SK-N-SH (cell line): ENCODE results near the gene COL9A3. TPM values are rescaled to one million over a fixed set of nuclear protein-coding genes. Genes with fewer than 3 reads are reported as not detected.

Experiments used
- CTCF ChIA-PET: fragments of 300-600, 350-600 bp; formaldehyde crosslinking; extraction: SDS; loops from one replicate; lab custom pipeline; 2021; lab: Yijun Ruan, JAX
- POLR2A ChIA-PET: fragments of 350-600 bp; sonication (Branson Sonifier 250); formaldehyde crosslinking; extraction: SDS; loops from one replicate; lab custom pipeline; 2020; ENCODE audit warnings: antibody characterized with exemption, inconsistent platforms; lab: Yijun Ruan, JAX
- DNase-seq: peaks from one replicate; pipeline ENCODE4 v3.0.0; 2012
- H2AFZ ChIP-seq: fragments of 200-600 bp; sonication (generic); 2 replicates; pipeline ENCODE4 v1.8.1; 2016; ENCODE audit warnings: antibody characterized with exemption, mild to moderate bottlenecking, low read depth
- H3F3A ChIP-seq: fragments of 200-600 bp; sonication (generic); replicated peaks from 2 replicates; pipeline ENCODE3; 2016; ENCODE audit warnings: antibody characterized with exemption, mild to moderate bottlenecking; ENCODE audit not compliant: insufficient read depth
- H3K27ac ChIP-seq, 2 experiments: fragments of 200-500 bp in 1 of 2; fragments of 200-600 bp in 1 of 2; sonication (Bioruptor generic) in 1 of 2; sonication (generic), shearing (Covaris generic) in 1 of 2; 2 replicates each; pipeline versions ENCODE4 v1.5.1 to v1.6.1; 2014 to 2016; ENCODE audit warnings: low read depth in 2 of 2, inconsistent platforms in 1 of 2, low read length in 1 of 2, mild to moderate bottlenecking in 1 of 2, mixed read lengths in 1 of 2
- H3K27me3 ChIP-seq: fragments of 200-600 bp; sonication (generic), shearing (Covaris generic); 2 replicates; pipeline ENCODE4 v1.6.1; 2016; ENCODE audit warnings: mixed run types; ENCODE audit not compliant: insufficient read depth
- H3K36me3 ChIP-seq, 2 experiments: fragments of 200-500 bp in 1 of 2; fragments of 200-600 bp in 1 of 2; sonication (Bioruptor generic) in 1 of 2; sonication (generic) in 1 of 2; replicated peaks in 1 of 2; 2 replicates each; pipeline versions ENCODE3 to v1.5.1; 2014 to 2016; ENCODE audit warnings: low read length in 1 of 2, mild to moderate bottlenecking in 1 of 2; ENCODE audit not compliant: insufficient read depth in 2 of 2, control insufficient read depth in 1 of 2
- H3K4me1 ChIP-seq, 2 experiments: fragments of 200-500 bp in 1 of 2; fragments of 200-600 bp in 1 of 2; sonication (Bioruptor generic) in 1 of 2; sonication (generic), shearing (Covaris generic) in 1 of 2; 2 replicates each; pipeline versions ENCODE4 v1.5.1 to v1.6.1; 2014 to 2016; ENCODE audit warnings: low read depth in 1 of 2, low read length in 1 of 2, mixed run types in 1 of 2; ENCODE audit not compliant: insufficient read depth in 2 of 2, control insufficient read depth in 1 of 2
- H3K4me2 ChIP-seq: fragments of 200-600 bp; sonication (generic), shearing (Covaris generic); 2 replicates; pipeline ENCODE4 v1.6.1; 2017; ENCODE audit warnings: mixed run types
- H3K4me3 ChIP-seq, 2 experiments: fragments of 200-500 bp in 1 of 2; fragments of 200-600 bp in 1 of 2; sonication (Bioruptor generic) in 1 of 2; sonication (generic), shearing (Covaris generic) in 1 of 2; 2 replicates each; pipeline versions ENCODE4 v1.5.1 to v1.8.1; 2014 to 2016; ENCODE audit warnings: low read depth in 2 of 2, inconsistent platforms in 1 of 2, low read length in 1 of 2, mild to moderate bottlenecking in 1 of 2, mixed read lengths in 1 of 2, moderate library complexity in 1 of 2
- H3K79me2 ChIP-seq: fragments of 200-600 bp; sonication (generic); 2 replicates; pipeline ENCODE4 v1.8.1; 2017; ENCODE audit warnings: mild to moderate bottlenecking; ENCODE audit not compliant: insufficient read depth
- H3K9ac ChIP-seq: fragments of 200-600 bp; sonication (generic); 2 replicates; pipeline ENCODE4 v1.6.1; 2017; ENCODE audit warnings: mixed run types
- H3K9me2 ChIP-seq: fragments of 200-600 bp; sonication (generic); 2 replicates; pipeline ENCODE4 v1.6.1; 2017; ENCODE audit warnings: mixed run types
- H3K9me3 ChIP-seq: fragments of 200-600 bp; sonication (generic); 2 replicates; pipeline ENCODE4 v1.6.1; 2017; ENCODE audit warnings: mixed run types, mild to moderate bottlenecking, moderate library complexity
- H4K20me1 ChIP-seq: fragments of 200-600 bp; sonication (generic); 2 replicates; pipeline ENCODE4 v1.6.1; 2017; ENCODE audit warnings: mild to moderate bottlenecking, mixed run types; ENCODE audit not compliant: insufficient read depth
- EZH2phosphoT487 ChIP-seq: fragments of 200-600 bp; sonication (generic); IDR thresholded peaks from 2 replicates; pipeline ENCODE4 v1.6.1; 2017; ENCODE audit warnings: low read depth, mixed run types, mild to moderate bottlenecking, antibody characterized with exemption, moderate library complexity, borderline replicate concordance
- FOSL2 ChIP-seq: IDR thresholded peaks from 2 replicates; pipeline ENCODE4 v1.4.0; 2012; ENCODE audit warnings: low read depth, mild to moderate bottlenecking, moderate library complexity, borderline replicate concordance
- FOXJ3 ChIP-seq: sonication (generic); formaldehyde crosslinking; IDR thresholded peaks from 2 replicates; pipeline ENCODE4 v1.5.1; 2020; ENCODE audit warnings: mild to moderate bottlenecking, missing genetic modification reagents
- FOXM1 ChIP-seq: IDR thresholded peaks from 2 replicates; pipeline ENCODE4 v1.4.0; 2012; ENCODE audit warnings: low read depth, mild to moderate bottlenecking
- GABPA ChIP-seq: IDR thresholded peaks from 2 replicates; pipeline ENCODE4 v1.4.0; 2012; ENCODE audit warnings: low read depth, mild to moderate bottlenecking
- MAX ChIP-seq: IDR thresholded peaks from 2 replicates; pipeline ENCODE4 v1.4.0; 2012; ENCODE audit warnings: low read depth
- NFIC ChIP-seq: IDR thresholded peaks from 2 replicates; pipeline ENCODE4 v1.4.0; 2012; ENCODE audit warnings: borderline replicate concordance
- RAD21 ChIP-seq: IDR thresholded peaks from 2 replicates; pipeline ENCODE4 v1.6.1; 2012; ENCODE audit warnings: mild to moderate bottlenecking, low read length
- RCOR1 ChIP-seq: fragments of 150-350 bp; IDR thresholded peaks from 2 replicates; pipeline ENCODE4 v1.6.1; 2017; ENCODE audit warnings: antibody characterized with exemption, low read length
- REST ChIP-seq: IDR thresholded peaks from 2 replicates; pipeline ENCODE4 v1.6.1; 2012; ENCODE audit warnings: mild to moderate bottlenecking, low read depth, low read length, moderate library complexity
- RXRA ChIP-seq: IDR thresholded peaks from 2 replicates; pipeline ENCODE4 v1.4.0; 2012; ENCODE audit warnings: low read depth, mild to moderate bottlenecking, borderline replicate concordance
- SMC3 ChIP-seq: IDR thresholded peaks from 2 replicates; pipeline ENCODE4 v1.6.1; 2012; ENCODE audit warnings: low read depth, low read length, improper control_type of control experiment
- TAF1 ChIP-seq: IDR thresholded peaks from 2 replicates; pipeline ENCODE4 v1.6.1; 2012; ENCODE audit warnings: low read depth, mild to moderate bottlenecking, low read length, moderate library complexity, borderline replicate concordance
- TCF12 ChIP-seq: IDR thresholded peaks from 2 replicates; pipeline ENCODE4 v1.4.0; 2012
- USF2 ChIP-seq: fragments of 150-350 bp; IDR thresholded peaks from 2 replicates; pipeline ENCODE4 v1.6.1; 2017; ENCODE audit warnings: antibody characterized with exemption, low read length, low read depth, borderline replicate concordance
- YY1 ChIP-seq: IDR thresholded peaks from 2 replicates; pipeline ENCODE4 v1.4.0; 2012; ENCODE audit warnings: low read depth, mild to moderate bottlenecking
- WGBS: methylation state at CpG from one replicate; pipeline ENCODE4 v1.1.6; 2017; ENCODE audit warnings: low lambda C conversion rate; 5-methylcytosine and 5-hydroxymethylcytosine counted together
- polyA plus RNA-seq, 3 experiments: library from polyadenylated mRNA; depleted of rRNA; stranded (reverse); fragments of >200 nt; gene quantifications; 2 replicates each; pipeline ENCODE4 v1.2.3, GENCODE V29; 2012
- TF ChIP-seq, protein P1 (sequence below): IDR thresholded peaks from 2 replicates; pipeline ENCODE4 v1.4.0; 2012; ENCODE audit warnings: low read depth, borderline replicate concordance
- TF ChIP-seq, protein P2 (sequence below): fragments of 150-350 bp; IDR thresholded peaks from 2 replicates; pipeline ENCODE4 v1.6.1; 2016; ENCODE audit warnings: mild to moderate bottlenecking, low read depth, low read length
- TF ChIP-seq, protein P3 (sequence below): IDR thresholded peaks from 2 replicates; pipeline ENCODE4 v1.4.0; 2012; ENCODE audit warnings: low read depth, borderline replicate concordance
- TF ChIP-seq, protein P4 (sequence below): IDR thresholded peaks from 2 replicates; pipeline ENCODE4; 2012

Gene COL9A3
- polyA plus RNA-seq, 1 of the 3 experiments (the other 2 are of a cell fraction): 2.5 TPM

DNA sequence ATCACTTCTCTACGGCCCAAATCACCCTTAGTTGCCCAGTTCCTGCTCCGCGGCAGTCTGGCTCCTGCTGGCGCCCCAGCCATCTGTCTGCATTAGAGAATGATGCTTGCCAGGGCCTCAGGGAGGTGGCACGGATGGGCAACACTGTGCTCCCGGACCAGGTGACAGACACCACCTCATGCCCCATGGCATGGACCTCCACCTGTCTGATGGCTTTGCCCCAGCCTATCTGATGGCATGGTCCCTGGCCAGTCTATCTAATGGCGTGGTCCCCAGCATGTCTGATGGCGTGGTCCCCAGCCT, 39.4 kb upstream of the COL9A3 start (continued):
- no peak for TF ChIP-seq RXRA

- no peaks in the 10 kb centered on the region for H3K79me2 ChIP-seq
These were observed 38.8 kb upstream of the COL9A3 start for GRCh38 chr20:62778058-62778457.

More at GRCh38 chr20:62778058-62778457, 38.8 kb upstream of the COL9A3 start:
- POLR2A ChIA-PET: no interaction called here
- Histone ChIP-seq H3K27me3 (no peaks in the 10 kb centered on the region), H3K4me3 (no peak overlapping the region), H3K36me3 (no peaks in the 10 kb centered on the region), H3K27ac (no peak overlapping the region), H3K9me2 (no peaks in the 10 kb centered on the region), H3F3A (no peaks in the 10 kb centered on the region), H2AFZ (no peak overlapping the region), H3K4me2 (no peak overlapping the region), H4K20me1 (no peaks in the 10 kb centered on the region), H3K9ac (no peak overlapping the region)
- WGBS: 67% methylated on average over 2 of the region's 9 CpGs
- no peak for DNase-seq
- CTCF ChIA-PET: interaction anchor here (3.8 kb wide), 1 partner anchor 14 kb away, joined by 31 read pairs; no protein-coding TSS in a partner anchor
- TF ChIP-seq NFIC: no peak
- no peak for TF ChIP-seq FOXJ3 (CRISPR knock-in tag)
- no peak for TF ChIP-seq EZH2phosphoT487
- no peak for TF ChIP-seq GABPA
- TF ChIP-seq, protein P1, sequence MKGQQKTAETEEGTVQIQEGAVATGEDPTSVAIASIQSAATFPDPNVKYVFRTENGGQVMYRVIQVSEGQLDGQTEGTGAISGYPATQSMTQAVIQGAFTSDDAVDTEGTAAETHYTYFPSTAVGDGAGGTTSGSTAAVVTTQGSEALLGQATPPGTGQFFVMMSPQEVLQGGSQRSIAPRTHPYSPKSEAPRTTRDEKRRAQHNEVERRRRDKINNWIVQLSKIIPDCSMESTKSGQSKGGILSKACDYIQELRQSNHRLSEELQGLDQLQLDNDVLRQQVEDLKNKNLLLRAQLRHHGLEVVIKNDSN: no peak
- no peak for TF ChIP-seq TAF1
- TF ChIP-seq RAD21: no peak
- TF ChIP-seq TCF12: no peak
- no peak for TF ChIP-seq FOSL2
- no peak for TF ChIP-seq RCOR1
- no peak for TF ChIP-seq YY1
- TF ChIP-seq REST: no peak
- TF ChIP-seq MAX: no peak
- no peak for TF ChIP-seq FOXM1
- TF ChIP-seq, protein P2, sequence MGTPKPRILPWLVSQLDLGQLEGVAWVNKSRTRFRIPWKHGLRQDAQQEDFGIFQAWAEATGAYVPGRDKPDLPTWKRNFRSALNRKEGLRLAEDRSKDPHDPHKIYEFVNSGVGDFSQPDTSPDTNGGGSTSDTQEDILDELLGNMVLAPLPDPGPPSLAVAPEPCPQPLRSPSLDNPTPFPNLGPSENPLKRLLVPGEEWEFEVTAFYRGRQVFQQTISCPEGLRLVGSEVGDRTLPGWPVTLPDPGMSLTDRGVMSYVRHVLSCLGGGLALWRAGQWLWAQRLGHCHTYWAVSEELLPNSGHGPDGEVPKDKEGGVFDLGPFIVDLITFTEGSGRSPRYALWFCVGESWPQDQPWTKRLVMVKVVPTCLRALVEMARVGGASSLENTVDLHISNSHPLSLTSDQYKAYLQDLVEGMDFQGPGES: no peak
- TF ChIP-seq SMC3: no peak
- TF ChIP-seq, protein P3, sequence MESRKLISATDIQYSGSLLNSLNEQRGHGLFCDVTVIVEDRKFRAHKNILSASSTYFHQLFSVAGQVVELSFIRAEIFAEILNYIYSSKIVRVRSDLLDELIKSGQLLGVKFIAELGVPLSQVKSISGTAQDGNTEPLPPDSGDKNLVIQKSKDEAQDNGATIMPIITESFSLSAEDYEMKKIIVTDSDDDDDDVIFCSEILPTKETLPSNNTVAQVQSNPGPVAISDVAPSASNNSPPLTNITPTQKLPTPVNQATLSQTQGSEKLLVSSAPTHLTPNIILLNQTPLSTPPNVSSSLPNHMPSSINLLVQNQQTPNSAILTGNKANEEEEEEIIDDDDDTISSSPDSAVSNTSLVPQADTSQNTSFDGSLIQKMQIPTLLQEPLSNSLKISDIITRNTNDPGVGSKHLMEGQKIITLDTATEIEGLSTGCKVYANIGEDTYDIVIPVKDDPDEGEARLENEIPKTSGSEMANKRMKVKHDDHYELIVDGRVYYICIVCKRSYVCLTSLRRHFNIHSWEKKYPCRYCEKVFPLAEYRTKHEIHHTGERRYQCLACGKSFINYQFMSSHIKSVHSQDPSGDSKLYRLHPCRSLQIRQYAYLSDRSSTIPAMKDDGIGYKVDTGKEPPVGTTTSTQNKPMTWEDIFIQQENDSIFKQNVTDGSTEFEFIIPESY: no peak
- TF ChIP-seq, protein P4, sequence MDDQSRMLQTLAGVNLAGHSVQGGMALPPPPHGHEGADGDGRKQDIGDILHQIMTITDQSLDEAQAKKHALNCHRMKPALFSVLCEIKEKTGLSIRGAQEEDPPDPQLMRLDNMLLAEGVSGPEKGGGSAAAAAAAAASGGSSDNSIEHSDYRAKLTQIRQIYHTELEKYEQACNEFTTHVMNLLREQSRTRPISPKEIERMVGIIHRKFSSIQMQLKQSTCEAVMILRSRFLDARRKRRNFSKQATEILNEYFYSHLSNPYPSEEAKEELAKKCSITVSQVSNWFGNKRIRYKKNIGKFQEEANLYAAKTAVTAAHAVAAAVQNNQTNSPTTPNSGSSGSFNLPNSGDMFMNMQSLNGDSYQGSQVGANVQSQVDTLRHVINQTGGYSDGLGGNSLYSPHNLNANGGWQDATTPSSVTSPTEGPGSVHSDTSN: no peak
- no peak for TF ChIP-seq USF2
- TF ChIP-seq, all 33 proteins: peak for 0
- Histone ChIP-seq H3K9me3 (no peaks in the 10 kb centered on the region), H3K4me1 (peaks cover 0 to 10% of the 10 kb centered on the region in 2 experiments; a peak in 1 of 4 replicates)
